Endothelial cell of umbilical vein (primary cell): Measurements from ENCODE around the gene SHOX. TPM values are rescaled to one million over a fixed set of nuclear protein-coding genes. Genes with fewer than 3 reads are reported as not detected.

Source experiments
- BruUV-seq: library from RNA; stranded (reverse); fragments of 400-500 nt; replicated peaks from 2 replicates; lab custom pipeline; 2021; lab: Mats Ljungman, UMichigan
- CTCF ChIA-PET: fragments of 300-600, 350-600 bp; sonication (Branson Sonifier 250); formaldehyde crosslinking; loops from one replicate; lab custom pipeline; 2021; ENCODE audit warnings: antibody characterized with exemption, inconsistent platforms; lab: Charles Lee
- POLR2A ChIA-PET: fragments of 300-600, 350-600 bp; sonication (Branson Sonifier 250); formaldehyde crosslinking; loops from one replicate; lab custom pipeline; 2021; ENCODE audit warnings: antibody characterized with exemption, inconsistent platforms; lab: Charles Lee
- DNase-seq: peaks from one replicate; pipeline ENCODE4 v3.0.0-alpha.2; 2011; ENCODE audit warnings: low read depth, low spot score
- FAIRE-seq: peaks from 2 replicates; lab custom pipeline; 2011; peaks lifted over from hg19 to GRCh38; lab: Jason Lieb, UNC
- H2AFZ ChIP-seq: 2 replicates; pipeline ENCODE4 v1.6.0; 2012; ENCODE audit warnings: low read depth, low read length, control low read depth, inconsistent platforms
- H3K27ac ChIP-seq: 2 replicates; pipeline ENCODE4 v1.5.1; 2011; ENCODE audit warnings: low read depth, mild to moderate bottlenecking, control low read depth, low read length, moderate library complexity; ENCODE audit not compliant: insufficient read depth
- H3K27me3 ChIP-seq, 2 experiments: 2 replicates each; pipeline versions ENCODE4 v1.6.0 to v1.6.1; 2011; ENCODE audit warnings: low read length in 2 of 2, mixed read lengths in 1 of 2; ENCODE audit not compliant: control insufficient read depth in 2 of 2, insufficient read depth in 2 of 2
- H3K36me3 ChIP-seq, 2 experiments: 2 replicates in 1 of 2; 3 replicates in 1 of 2; pipeline ENCODE4 v1.5.1; 2011; ENCODE audit warnings: low read length in 2 of 2, mild to moderate bottlenecking in 1 of 2, moderate library complexity in 1 of 2; ENCODE audit not compliant: control insufficient read depth in 2 of 2, insufficient read depth in 2 of 2; ENCODE audit errors: extremely low read depth in 1 of 2
- H3K4me1 ChIP-seq: 3 replicates; pipeline ENCODE4 v1.5.1; 2011; ENCODE audit warnings: mild to moderate bottlenecking, low read length; ENCODE audit not compliant: control insufficient read depth, insufficient read depth; ENCODE audit errors: extremely low read depth
- H3K4me2 ChIP-seq: 2 replicates; pipeline ENCODE4 v1.6.1; 2011; ENCODE audit warnings: low read length, control low read depth, mixed read lengths; ENCODE audit not compliant: insufficient read depth
- H3K4me3 ChIP-seq, 3 experiments: fragments of 200-600 bp in 1 of 3; sonication (generic), shearing (Covaris generic) in 1 of 3; replicated peaks in 1 of 3; 2 replicates each; pipeline ENCODE4 v1.5.1; 2011 to 2016; ENCODE audit warnings: control low read depth in 3 of 3, low read length in 3 of 3, mild to moderate bottlenecking in 2 of 3, inconsistent platforms in 1 of 3, low read depth in 1 of 3, moderate library complexity in 1 of 3; ENCODE audit not compliant: insufficient read depth in 1 of 3
- H3K79me2 ChIP-seq: 2 replicates; pipeline ENCODE4 v1.6.0; 2012; ENCODE audit warnings: low read length, inconsistent platforms; ENCODE audit not compliant: control insufficient read depth, insufficient read depth
- H3K9ac ChIP-seq: replicated peaks from 2 replicates; pipeline ENCODE3; 2011; ENCODE audit warnings: low read length, control low read depth; ENCODE audit not compliant: insufficient read depth; ENCODE audit errors: extremely low read depth
- H3K9me1 ChIP-seq: replicated peaks from 3 replicates; pipeline ENCODE4 v1.6.0; 2011; ENCODE audit warnings: mild to moderate bottlenecking, low read length; ENCODE audit not compliant: control insufficient read depth, insufficient read depth; ENCODE audit errors: extremely low read depth
- H3K9me3 ChIP-seq: replicated peaks from 2 replicates; pipeline ENCODE4 v1.5.1; 2012; ENCODE audit warnings: low read length, inconsistent platforms; ENCODE audit not compliant: control insufficient read depth, insufficient read depth
- H4K20me1 ChIP-seq: replicated peaks from 2 replicates; pipeline ENCODE3; 2011; ENCODE audit warnings: mild to moderate bottlenecking, low read length; ENCODE audit not compliant: control insufficient read depth, insufficient read depth; ENCODE audit errors: extremely low read depth
- EZH2 ChIP-seq: IDR thresholded peaks from 2 replicates; pipeline ENCODE4 v1.6.1; 2012; ENCODE audit warnings: borderline replicate concordance, low read depth, mild to moderate bottlenecking, moderate library complexity, low read length, inconsistent platforms; ENCODE audit not compliant: severe bottlenecking
- FOS ChIP-seq: IDR thresholded peaks from 2 replicates; pipeline ENCODE4 v1.6.1; 2011; ENCODE audit warnings: mild to moderate bottlenecking, low read length, moderate library complexity, borderline replicate concordance; ENCODE audit not compliant: insufficient read depth
- GATA2 ChIP-seq: IDR thresholded peaks from 2 replicates; pipeline ENCODE4 v1.7.0; 2011; ENCODE audit warnings: low read depth, mild to moderate bottlenecking, moderate library complexity, mixed read lengths, low read length; ENCODE audit not compliant: insufficient read length, insufficient read depth
- MYC ChIP-seq: IDR thresholded peaks from one replicate; pipeline ENCODE4 v1.6.1; 2011; ENCODE audit warnings: mild to moderate bottlenecking, low read depth, low read length
- POLR2A ChIP-seq: IDR thresholded peaks from 2 replicates; pipeline ENCODE4 v1.6.1; 2012; ENCODE audit warnings: low read depth, mild to moderate bottlenecking, control low read depth, low read length
- POLR2AphosphoS5 ChIP-seq: IDR thresholded peaks from 2 replicates; pipeline ENCODE4 v1.6.1; 2012; ENCODE audit warnings: low read depth, mild to moderate bottlenecking, control low read depth, low read length, moderate library complexity; ENCODE audit not compliant: insufficient read depth
- dilution Hi-C: fragments of 300-500 bp; cut with MboI; formaldehyde crosslinking; loops from one replicate; pipeline ENCODE4 v1.15.0; 2019; ENCODE audit warnings: low sequenced_read_pairs; ENCODE audit not compliant: extremely low pct_ligation_motif_present
- intact Hi-C: fragments of 100-400 bp; cut with micrococcal nuclease; formaldehyde crosslinking; loops from one replicate; pipeline ENCODE4 v1.10.0; 2022
- polyA plus RNA-seq, 4 experiments: library from polyadenylated mRNA; depleted of rRNA in 3 of 4; stranded (reverse) in 3 of 4; unstranded in 1 of 4; fragments of >200 nt; gene quantifications; 2 replicates each; pipeline versions ENCODE4 v1.2.1 to v1.2.3, GENCODE V29; 2011 to 2012; ENCODE audit warnings: missing spikeins in 1 of 4
- total RNA-seq: library from RNA; stranded (reverse); gene quantifications from 2 replicates; pipeline ENCODE4 v1.2.3, GENCODE V29; 2021
- TF ChIP-seq, protein P1 (sequence below): IDR thresholded peaks from 2 replicates; pipeline ENCODE4 v1.6.1; 2011; ENCODE audit not compliant: insufficient read depth, insufficient read length

The SHOX gene
- total and polyA plus RNA-seq, 2 donors (not counting 3 experiments of a cell fraction or from before 2014, with no cell fraction given), result not detected

DNA sequence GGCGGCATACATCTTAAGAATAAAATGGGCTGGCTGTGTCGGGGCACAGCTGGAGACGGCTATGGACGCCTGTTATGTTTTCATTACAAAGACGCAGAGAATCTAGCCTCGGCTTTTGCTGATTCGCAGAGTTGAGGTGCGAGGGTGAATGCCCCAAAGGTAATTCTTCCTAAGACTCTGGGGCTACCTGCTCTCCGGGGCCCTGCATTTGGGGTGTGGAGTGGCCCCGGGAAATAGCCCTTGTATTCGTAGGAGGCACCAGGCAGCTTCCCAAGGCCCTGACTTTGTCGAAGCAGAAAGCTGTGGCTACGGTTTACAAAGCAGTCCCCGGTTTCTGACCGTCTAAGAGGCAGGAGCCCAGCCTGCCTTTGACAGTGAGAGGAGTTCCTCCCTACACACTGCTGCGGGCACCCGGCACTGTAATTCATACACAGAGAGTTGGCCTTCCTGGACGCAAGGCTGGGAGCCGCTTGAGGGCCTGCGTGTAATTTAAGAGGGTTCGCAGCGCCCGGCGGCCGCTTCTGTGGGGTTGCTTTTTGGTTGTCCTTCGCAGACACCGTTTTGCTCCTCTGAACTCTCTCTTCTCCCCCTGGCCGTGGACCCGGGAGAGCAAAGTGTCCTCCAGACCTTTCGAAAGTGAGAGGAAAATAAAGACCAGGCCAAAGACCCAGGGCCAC lies 1.9 kb downstream of the SHOX start:
- no peaks in the 10 kb centered on the region for H4K20me1 ChIP-seq
- DNase-seq, result no peak
- H3K4me3 ChIP-seq, result no peak overlapping the region
- no peak overlapping the region for H3K9ac ChIP-seq
- no peak for TF ChIP-seq FOS
- TF ChIP-seq POLR2A, result no peak
- TF ChIP-seq GATA2, result no peak
- TF ChIP-seq, protein P1, sequence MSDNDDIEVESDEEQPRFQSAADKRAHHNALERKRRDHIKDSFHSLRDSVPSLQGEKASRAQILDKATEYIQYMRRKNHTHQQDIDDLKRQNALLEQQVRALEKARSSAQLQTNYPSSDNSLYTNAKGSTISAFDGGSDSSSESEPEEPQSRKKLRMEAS, result no peak
- TF ChIP-seq EZH2, result no peak
- no peak for TF ChIP-seq POLR2AphosphoS5
- TF ChIP-seq MYC, result no peak
- intact Hi-C loops, result no loop called here
- H2AFZ ChIP-seq, result no peak overlapping the region
- ChIA-PET CTCF (no interaction called here), POLR2A (no interaction called here)
- dilution Hi-C loops, result no loop called here
- no peaks in the 10 kb centered on the region for H3K9me3 ChIP-seq
- no peak overlapping the region for H3K27ac ChIP-seq
- BruUV-seq, result no TSS peak
- no peak for FAIRE-seq
- H3K9me1 ChIP-seq, result no peaks in the 10 kb centered on the region
- H3K4me1 ChIP-seq, result no peaks in the 10 kb centered on the region
- no peaks in the 10 kb centered on the region for H3K36me3 ChIP-seq
- H3K4me2 ChIP-seq, result no peak overlapping the region
- H3K27me3 ChIP-seq, result peaks cover 34 to 59% of the 10 kb centered on the region in 2 experiments
- H3K79me2 ChIP-seq, result no peaks in the 10 kb centered on the region
